ENCODE measurements around the gene ADGRV1. TPM values are rescaled to one million over a fixed set of nuclear protein-coding genes. Genes with fewer than 3 reads are reported as not detected.

Gene ADGRV1
- total RNA-seq, 1 donor: 0.18 TPM

DNA sequence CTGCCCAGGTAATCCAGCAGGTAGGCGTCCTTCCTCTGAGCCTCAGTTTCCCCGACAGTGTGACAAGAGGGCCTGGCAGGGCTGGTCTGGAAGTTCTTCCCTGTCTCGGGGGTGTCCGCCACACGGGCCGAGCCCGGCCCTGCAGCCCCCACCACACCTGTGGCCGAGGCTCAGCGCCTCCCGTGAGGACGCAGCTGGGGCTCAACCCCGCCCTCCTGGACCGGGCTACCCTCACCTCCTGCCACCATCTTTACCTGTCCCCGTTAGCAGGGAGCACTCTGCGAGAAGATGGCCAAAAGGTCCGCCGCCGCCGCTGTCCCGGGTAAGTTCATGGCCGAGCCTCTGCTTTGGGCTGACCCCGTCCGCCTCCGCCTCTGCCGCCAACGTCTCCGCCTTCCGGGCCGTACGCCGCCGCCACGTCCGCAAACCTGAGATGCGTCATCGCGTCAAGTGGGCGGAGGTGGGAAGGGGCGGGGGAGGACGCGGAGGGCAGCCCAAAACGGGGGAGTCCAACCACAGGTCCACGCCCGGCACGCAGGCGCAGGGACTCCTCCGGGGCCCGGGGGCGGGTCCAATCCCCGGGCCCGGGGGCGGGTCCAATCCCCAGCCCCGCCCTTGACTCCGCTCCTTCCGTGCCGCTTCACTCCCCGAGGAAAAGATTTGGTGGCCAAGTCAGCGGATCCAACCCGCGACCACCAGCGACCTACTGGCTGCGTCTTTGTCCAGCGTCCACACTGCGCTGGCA is 29.2 kb upstream of the ADGRV1 start, which contains the start of gene LYSMD3:
Gene LYSMD3 (minus strand): TSS at position 391 of the 745 bp plus-strand sequence. CDS start 4,295 bp downstream, outside the sequence.
- H3K4me3 ChIP-seq (ENCODE audit: low read depth, low read length): peak within 1 kb of the TSS; percentile 99
- TF ChIP-seq, protein P1, sequence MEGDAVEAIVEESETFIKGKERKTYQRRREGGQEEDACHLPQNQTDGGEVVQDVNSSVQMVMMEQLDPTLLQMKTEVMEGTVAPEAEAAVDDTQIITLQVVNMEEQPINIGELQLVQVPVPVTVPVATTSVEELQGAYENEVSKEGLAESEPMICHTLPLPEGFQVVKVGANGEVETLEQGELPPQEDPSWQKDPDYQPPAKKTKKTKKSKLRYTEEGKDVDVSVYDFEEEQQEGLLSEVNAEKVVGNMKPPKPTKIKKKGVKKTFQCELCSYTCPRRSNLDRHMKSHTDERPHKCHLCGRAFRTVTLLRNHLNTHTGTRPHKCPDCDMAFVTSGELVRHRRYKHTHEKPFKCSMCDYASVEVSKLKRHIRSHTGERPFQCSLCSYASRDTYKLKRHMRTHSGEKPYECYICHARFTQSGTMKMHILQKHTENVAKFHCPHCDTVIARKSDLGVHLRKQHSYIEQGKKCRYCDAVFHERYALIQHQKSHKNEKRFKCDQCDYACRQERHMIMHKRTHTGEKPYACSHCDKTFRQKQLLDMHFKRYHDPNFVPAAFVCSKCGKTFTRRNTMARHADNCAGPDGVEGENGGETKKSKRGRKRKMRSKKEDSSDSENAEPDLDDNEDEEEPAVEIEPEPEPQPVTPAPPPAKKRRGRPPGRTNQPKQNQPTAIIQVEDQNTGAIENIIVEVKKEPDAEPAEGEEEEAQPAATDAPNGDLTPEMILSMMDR (IDR thresholded peaks at IDR 0.05; ENCODE audit: insufficient read depth, low read length): no peak
- DNase-seq (ENCODE audit: low read depth): peak; percentile 96

DNA sequence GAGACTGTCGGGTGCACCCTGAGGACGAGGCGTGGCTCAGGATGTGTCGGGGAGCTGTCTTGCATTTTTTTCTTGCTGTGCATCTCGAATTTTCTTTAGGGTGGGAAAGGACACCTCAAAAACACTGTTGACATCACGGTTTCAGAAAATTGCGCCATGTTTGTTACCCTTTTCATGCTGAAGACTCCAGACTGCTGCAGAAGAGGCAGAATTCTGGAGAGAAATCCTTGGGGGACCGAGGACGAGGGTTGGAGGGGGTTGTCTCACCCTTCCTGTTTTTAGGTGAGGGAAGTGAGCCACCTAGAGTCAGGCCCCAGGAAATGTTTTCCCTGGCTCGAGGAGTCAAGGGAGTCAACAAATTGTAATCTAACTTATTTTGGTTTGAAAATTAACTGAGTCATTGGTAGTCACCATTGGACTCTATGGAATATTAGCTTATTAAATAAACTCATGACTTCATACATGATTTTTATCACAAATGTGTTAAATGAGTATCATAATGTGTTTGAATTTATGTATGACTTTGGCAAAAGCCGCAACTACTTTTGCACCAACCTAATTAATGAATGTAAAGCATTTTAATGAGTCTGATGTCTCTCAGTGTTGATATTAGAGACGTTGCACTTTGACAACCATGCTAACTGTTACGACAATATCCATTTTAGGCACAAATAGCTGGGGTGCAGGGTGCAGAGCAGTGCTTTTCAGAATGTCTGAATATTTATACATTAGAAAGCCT is 28.5 kb upstream of the ADGRV1 start:
- H3K4me3 ChIP-seq (ENCODE audit: low read depth, low read length): peak overlapping the region; percentile 99
- TF ChIP-seq, protein P1 (IDR thresholded peaks at IDR 0.05; ENCODE audit: insufficient read depth, low read length): peak; percentile 83

DNA sequence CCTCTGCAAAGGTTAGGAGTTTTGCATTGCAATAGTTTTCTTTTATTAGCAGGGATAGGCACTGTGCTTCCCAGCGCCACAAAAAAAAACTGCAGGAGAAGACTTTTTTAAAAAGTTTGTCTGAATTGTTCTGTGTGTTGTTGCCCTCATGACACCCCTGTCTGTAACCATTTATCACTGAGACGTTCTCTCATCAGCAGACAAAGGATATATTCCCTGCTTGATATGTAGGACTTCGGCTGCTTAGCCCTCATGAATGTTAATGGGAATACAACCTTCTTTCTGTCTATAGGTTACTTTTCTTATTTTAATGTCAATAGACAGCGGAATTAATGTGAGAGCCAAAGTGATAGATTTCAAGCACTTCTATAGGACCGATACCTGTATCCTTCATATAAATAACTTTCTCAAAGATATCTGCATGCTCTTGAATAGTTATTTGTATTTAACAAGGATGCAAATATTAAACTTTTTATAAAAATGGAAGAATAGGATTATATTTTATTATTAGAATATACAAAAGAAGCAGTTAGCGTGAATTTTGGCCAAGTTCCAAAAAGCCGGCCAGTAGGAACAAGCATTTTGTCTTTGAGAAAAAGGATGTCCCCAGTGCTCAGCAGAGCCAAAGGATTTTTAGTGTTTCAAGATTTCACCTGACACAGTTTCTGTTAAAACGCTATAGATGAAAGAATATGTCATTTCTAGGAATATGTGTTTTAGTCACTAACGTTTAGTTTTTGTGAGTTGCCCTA is 27.7 kb upstream of the ADGRV1 start:
- TF ChIP-seq, protein P1 (IDR thresholded peaks at IDR 0.05; ENCODE audit: insufficient read depth, low read length): no peak
- DNase-seq (ENCODE audit: low read depth): peak; percentile 17
- no peak overlapping the region for H3K4me3 ChIP-seq (ENCODE audit: low read depth, low read length)

More for the DNA sequence above, 28.5 kb upstream of the ADGRV1 start:
- DNase-seq (ENCODE audit: low read depth): peak; percentile 84

DNA sequence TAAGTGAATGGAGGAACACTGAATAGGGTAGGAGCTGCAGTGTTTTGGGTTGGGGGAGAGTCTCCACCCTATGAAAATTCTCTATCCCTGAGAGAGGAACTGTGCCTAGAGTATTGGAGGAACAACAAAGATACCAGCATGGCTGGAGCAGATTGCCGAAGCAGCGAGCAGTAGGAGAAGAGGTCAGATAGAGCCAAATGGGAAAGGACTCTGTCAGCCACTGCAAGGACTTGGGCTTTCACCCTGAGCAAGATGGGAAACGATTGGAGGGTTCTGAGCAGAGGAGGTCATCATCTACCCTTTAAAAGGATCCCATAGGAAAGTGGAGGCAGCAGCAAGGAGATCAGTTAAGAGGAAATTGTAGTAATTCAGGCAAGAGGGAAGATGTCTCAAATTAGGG is 24.8 kb upstream of the ADGRV1 start:
- DNase-seq (ENCODE audit: low read depth): no peak
- TF ChIP-seq, protein P1 (IDR thresholded peaks at IDR 0.05; ENCODE audit: insufficient read depth, low read length): no peak
- no peak overlapping the region for H3K4me3 ChIP-seq (ENCODE audit: low read depth, low read length)

DNA sequence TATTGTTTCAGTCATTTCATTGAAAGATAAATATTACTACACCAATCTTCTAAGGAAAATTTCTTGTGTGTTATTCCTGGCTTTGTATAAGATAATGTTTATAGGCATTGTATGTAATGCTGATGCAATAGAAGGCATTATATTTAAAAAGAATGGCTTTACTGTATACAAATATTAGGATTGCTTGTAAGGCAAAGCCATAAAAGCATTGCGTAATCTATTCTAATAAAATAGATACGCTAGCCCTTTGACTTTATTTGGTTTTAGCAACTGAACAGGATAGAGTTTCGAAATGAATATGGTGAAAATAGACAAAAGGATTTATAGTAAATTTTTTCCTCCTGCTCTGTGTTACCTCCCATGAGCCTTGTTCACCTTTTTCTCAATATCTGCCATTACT is 23.7 kb upstream of the ADGRV1 start:
- no peak overlapping the region for H3K4me3 ChIP-seq (ENCODE audit: low read depth, low read length)
- TF ChIP-seq, protein P1 (IDR thresholded peaks at IDR 0.05; ENCODE audit: insufficient read depth, low read length): no peak
- DNase-seq (ENCODE audit: low read depth): no peak

DNA sequence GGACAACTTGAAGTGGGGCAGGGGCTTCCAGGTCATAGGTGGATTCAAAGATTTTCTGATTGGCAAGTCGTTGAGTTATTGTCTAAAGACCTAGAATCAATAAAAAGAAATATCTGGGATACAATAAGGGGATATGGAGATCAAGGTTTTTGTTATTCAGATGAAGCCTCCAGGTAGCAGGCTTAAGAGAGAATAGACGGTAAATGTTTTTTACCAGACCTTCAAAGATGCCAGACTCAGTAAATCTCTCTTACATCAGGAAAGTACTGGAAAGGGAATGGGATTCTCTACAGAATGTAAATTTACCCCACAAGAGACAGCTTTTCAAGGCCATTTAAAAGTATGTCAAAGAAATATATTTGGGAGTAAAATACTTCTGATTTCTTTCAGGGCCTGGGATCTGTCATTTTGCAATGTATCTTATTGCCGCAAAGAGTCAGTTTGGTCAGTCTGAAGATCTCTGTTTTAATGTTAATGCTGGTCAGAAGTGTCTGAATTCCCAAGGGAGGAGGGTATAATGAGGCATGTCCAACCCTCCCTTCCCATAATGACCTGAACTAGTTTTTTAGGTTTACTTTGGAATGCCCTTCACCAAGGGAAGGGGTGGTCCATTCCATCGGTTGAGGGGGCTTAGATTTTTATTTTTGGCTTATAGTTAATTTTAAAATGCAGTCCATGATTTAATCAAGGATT is 15.6 kb upstream of the ADGRV1 start:
- no peak overlapping the region for H3K4me3 ChIP-seq (ENCODE audit: low read depth, low read length)
- TF ChIP-seq, protein P1 (IDR thresholded peaks at IDR 0.05; ENCODE audit: insufficient read depth, low read length): no peak
- no peak for DNase-seq (ENCODE audit: low read depth)
